ENCODE results near the gene DENND4C.

The DENND4C gene

DNA sequence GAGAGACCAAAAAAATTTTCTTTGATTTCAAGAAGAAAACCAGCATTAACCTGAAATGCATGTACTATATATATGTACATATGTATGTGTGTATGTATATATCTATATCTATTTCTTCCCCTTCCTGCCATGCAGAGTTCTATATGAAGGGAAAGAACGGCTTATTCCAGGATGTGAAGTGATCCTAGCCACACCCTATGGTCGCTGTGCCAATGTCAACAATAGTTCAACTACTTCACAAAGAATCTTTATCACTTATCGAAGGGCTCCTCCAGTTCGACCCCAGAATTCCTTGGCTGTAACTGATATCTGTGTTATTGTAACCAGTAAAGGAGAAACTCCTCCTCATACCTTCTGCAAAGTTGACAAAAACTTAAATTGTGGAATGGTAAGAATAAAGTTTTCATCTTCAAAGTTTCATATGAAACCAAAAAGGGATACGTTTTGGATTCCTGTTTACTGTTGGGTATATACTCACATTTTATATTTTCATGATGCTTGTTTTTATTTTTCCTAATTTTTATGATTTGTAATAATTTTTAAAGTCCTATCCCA is 56.2 kb downstream of the DENND4C start:
- Histone ChIP-seq H3K4ac (ENCODE audit: low read length) (no peak overlapping the region), H4K8ac (ENCODE audit: low read depth, low read length) (no peak overlapping the region), H3K27me3 (ENCODE audit: control insufficient read depth in 3 of 3, insufficient read depth in 3 of 3, low read depth in 1 of 3, low read length in 3 of 3) (no peaks in the 10 kb centered on the region), H3K4me3 (ENCODE audit: low read length in 2 of 2) (no peak overlapping the region), H3K23ac (ENCODE audit: low read depth, low read length, poor library complexity) (no peak overlapping the region), H2AFZ (ENCODE audit: low read length) (no peak overlapping the region), H2BK120ac (ENCODE audit: low read depth, low read length) (no peak overlapping the region), H3K9ac (ENCODE audit: low read depth, low read length, poor library complexity) (no peak overlapping the region), H2BK12ac (ENCODE audit: low read length) (no peak overlapping the region), H3K18ac (ENCODE audit: low read length) (no peak overlapping the region), H3K4me1 (ENCODE audit: control insufficient read depth in 2 of 2, insufficient read depth in 1 of 2, low read depth in 1 of 2, low read length in 2 of 2) (no peaks in the 10 kb centered on the region), H3K36me3 (replicated peaks in 1 of 2; ENCODE audit: control insufficient read depth in 2 of 2, insufficient read depth in 2 of 2, low read length in 2 of 2) (peaks cover 0 to 41% of the 10 kb centered on the region in 2 donors), H3K14ac (ENCODE audit: low read length) (no peak overlapping the region), H2BK15ac (ENCODE audit: low read length) (no peak overlapping the region), H3K4me2 (ENCODE audit: insufficient read depth, low read length, poor library complexity, severe bottlenecking) (no peak overlapping the region), H4K91ac (ENCODE audit: low read depth, low read length, poor library complexity) (no peak overlapping the region), H3K79me1 (ENCODE audit: low read depth, low read length) (peaks cover 2% of the 10 kb centered on the region), H2BK5ac (ENCODE audit: low read length) (no peak overlapping the region), H3K9me3 (replicated peaks in 1 of 2; ENCODE audit: control insufficient read depth in 2 of 2, insufficient read depth in 1 of 2, low read depth in 1 of 2, low read length in 2 of 2) (no peaks in the 10 kb centered on the region), H3K27ac (replicated peaks; ENCODE audit: low read length) (no peak overlapping the region), H2AK5ac (ENCODE audit: low read depth, low read length) (no peak overlapping the region)
- no peak for DNase-seq (ENCODE audit: low spot score)
- no CpG with 5 or more reads among the region's 5 CpGs for WGBS, 2 donors (ENCODE audit: extremely low coverage in 2 of 2, insufficient read length in 2 of 2, insufficient replicate concordance in 1 of 2)

DNA sequence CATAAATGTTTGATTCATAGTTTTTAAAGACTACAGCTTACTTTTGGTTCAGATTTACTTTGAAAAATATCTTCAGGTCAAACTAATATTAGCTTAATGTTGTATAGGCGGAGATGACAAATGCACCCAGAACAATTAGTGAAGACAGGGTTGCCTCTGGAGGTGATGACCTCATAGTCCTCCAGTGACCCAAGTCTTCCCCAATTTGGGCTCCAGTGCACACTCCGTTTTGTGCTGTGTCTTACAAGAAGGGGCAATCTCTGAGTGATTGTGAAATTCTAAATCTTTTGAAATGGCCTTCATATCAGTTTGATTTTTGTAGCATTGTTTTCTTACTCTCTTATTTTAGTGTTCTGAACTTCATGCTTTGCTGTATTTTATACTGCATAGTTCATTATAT is 57.6 kb downstream of the DENND4C start:
- H3K14ac ChIP-seq (ENCODE audit: low read length): no peak overlapping the region
- H3K4ac ChIP-seq (ENCODE audit: low read length): no peak overlapping the region
- no peak overlapping the region for H3K18ac ChIP-seq (ENCODE audit: low read length)
- WGBS, 2 donors (ENCODE audit: extremely low coverage in 2 of 2, insufficient read length in 2 of 2, insufficient replicate concordance in 1 of 2): no CpG with 5 or more reads among the region's 2 CpGs
- H3K9ac ChIP-seq (ENCODE audit: low read depth, low read length, poor library complexity): no peak overlapping the region
- DNase-seq (ENCODE audit: low spot score): no peak
- peaks cover 2% of the 10 kb centered on the region for H3K79me1 ChIP-seq (ENCODE audit: low read depth, low read length)
- no peak overlapping the region for H3K27ac ChIP-seq (replicated peaks; ENCODE audit: low read length)
- no peak overlapping the region for H3K4me3 ChIP-seq (ENCODE audit: low read length in 2 of 2)
- no peak overlapping the region for H2BK15ac ChIP-seq (ENCODE audit: low read length)
- H3K23ac ChIP-seq (ENCODE audit: low read depth, low read length, poor library complexity): no peak overlapping the region
- H4K91ac ChIP-seq (ENCODE audit: low read depth, low read length, poor library complexity): no peak overlapping the region
- no peak overlapping the region for H2BK12ac ChIP-seq (ENCODE audit: low read length)
- H3K27me3 ChIP-seq (ENCODE audit: control insufficient read depth in 3 of 3, insufficient read depth in 3 of 3, low read depth in 1 of 3, low read length in 3 of 3): no peaks in the 10 kb centered on the region
- H2BK120ac ChIP-seq (ENCODE audit: low read depth, low read length): no peak overlapping the region
- H3K4me2 ChIP-seq (ENCODE audit: insufficient read depth, low read length, poor library complexity, severe bottlenecking): no peak overlapping the region
- no peak overlapping the region for H2AFZ ChIP-seq (ENCODE audit: low read length)
- no peaks in the 10 kb centered on the region for H3K4me1 ChIP-seq (ENCODE audit: control insufficient read depth in 2 of 2, insufficient read depth in 1 of 2, low read depth in 1 of 2, low read length in 2 of 2)
- no peaks in the 10 kb centered on the region for H3K9me3 ChIP-seq (replicated peaks in 1 of 2; ENCODE audit: control insufficient read depth in 2 of 2, insufficient read depth in 1 of 2, low read depth in 1 of 2, low read length in 2 of 2)
- no peak overlapping the region for H2BK5ac ChIP-seq (ENCODE audit: low read length)
- peaks cover 0 to 53% of the 10 kb centered on the region in 2 donors for H3K36me3 ChIP-seq (replicated peaks in 1 of 2; ENCODE audit: control insufficient read depth in 2 of 2, insufficient read depth in 2 of 2, low read length in 2 of 2)
- no peak overlapping the region for H2AK5ac ChIP-seq (ENCODE audit: low read depth, low read length)
- no peak overlapping the region for H4K8ac ChIP-seq (ENCODE audit: low read depth, low read length)

DNA sequence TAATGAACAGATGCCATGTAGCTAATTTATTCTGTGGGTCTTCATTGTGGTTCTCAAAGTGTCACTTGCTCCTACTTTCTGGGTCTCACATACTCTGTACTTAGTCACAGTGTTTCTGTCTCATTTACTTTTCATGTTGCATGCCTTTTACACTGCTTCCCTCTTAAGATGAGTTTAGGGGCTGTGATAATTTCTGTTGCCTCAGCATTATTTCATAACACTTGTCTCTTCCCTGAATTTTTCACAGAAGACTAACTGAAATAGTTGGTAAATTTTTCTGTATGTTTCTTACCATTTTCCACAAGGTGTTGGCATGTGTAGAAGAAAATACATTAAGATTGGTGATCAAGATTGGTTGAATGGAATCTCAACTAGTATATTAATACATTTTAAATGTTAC is 59.6 kb downstream of the DENND4C start:
- Histone ChIP-seq H3K9ac (ENCODE audit: low read depth, low read length, poor library complexity) (no peak overlapping the region), H3K14ac (ENCODE audit: low read length) (no peak overlapping the region), H3K27ac (replicated peaks; ENCODE audit: low read length) (no peak overlapping the region), H3K4ac (ENCODE audit: low read length) (no peak overlapping the region), H2BK12ac (ENCODE audit: low read length) (no peak overlapping the region), H3K9me3 (replicated peaks in 1 of 2; ENCODE audit: control insufficient read depth in 2 of 2, insufficient read depth in 1 of 2, low read depth in 1 of 2, low read length in 2 of 2) (no peaks in the 10 kb centered on the region), H2AFZ (ENCODE audit: low read length) (no peak overlapping the region), H3K4me1 (ENCODE audit: control insufficient read depth in 2 of 2, insufficient read depth in 1 of 2, low read depth in 1 of 2, low read length in 2 of 2) (no peaks in the 10 kb centered on the region), H2BK15ac (ENCODE audit: low read length) (no peak overlapping the region), H2BK5ac (ENCODE audit: low read length) (no peak overlapping the region), H3K18ac (ENCODE audit: low read length) (no peak overlapping the region), H2BK120ac (ENCODE audit: low read depth, low read length) (no peak overlapping the region), H4K8ac (ENCODE audit: low read depth, low read length) (no peak overlapping the region), H4K91ac (ENCODE audit: low read depth, low read length, poor library complexity) (no peak overlapping the region), H3K4me2 (ENCODE audit: insufficient read depth, low read length, poor library complexity, severe bottlenecking) (no peak overlapping the region), H3K27me3 (ENCODE audit: control insufficient read depth in 3 of 3, insufficient read depth in 3 of 3, low read depth in 1 of 3, low read length in 3 of 3) (no peaks in the 10 kb centered on the region), H3K36me3 (replicated peaks in 1 of 2; ENCODE audit: control insufficient read depth in 2 of 2, insufficient read depth in 2 of 2, low read length in 2 of 2) (peaks cover 0 to 71% of the 10 kb centered on the region in 2 donors), H3K4me3 (ENCODE audit: low read length in 2 of 2) (no peak overlapping the region), H3K23ac (ENCODE audit: low read depth, low read length, poor library complexity) (no peak overlapping the region), H3K79me1 (ENCODE audit: low read depth, low read length) (peaks cover 2% of the 10 kb centered on the region), H2AK5ac (ENCODE audit: low read depth, low read length) (no peak overlapping the region)
- no peak for DNase-seq (ENCODE audit: low spot score)

DNA sequence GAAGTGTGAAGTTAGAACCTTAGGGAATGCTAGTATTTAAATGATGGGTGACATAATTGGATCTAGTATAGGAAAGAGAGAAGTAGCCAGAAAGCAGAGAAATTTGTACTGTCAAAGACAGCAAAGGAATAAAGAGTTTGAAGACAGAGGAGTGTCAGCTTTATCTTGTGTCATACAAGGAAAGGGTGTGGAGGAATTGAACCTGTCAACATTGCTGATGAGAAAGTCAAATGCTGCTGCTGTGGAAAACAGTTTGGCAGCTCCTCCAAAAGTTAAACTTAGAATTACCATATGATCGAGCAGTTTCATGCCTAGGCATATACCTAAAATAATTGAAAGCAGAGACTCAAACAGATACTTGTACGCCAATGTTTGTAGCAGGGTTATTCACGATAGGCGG is 63.7 kb downstream of the DENND4C start:
- H3K27ac ChIP-seq (replicated peaks; ENCODE audit: low read length): no peak overlapping the region
- peaks cover 0 to 85% of the 10 kb centered on the region in 2 donors for H3K36me3 ChIP-seq (replicated peaks in 1 of 2; ENCODE audit: control insufficient read depth in 2 of 2, insufficient read depth in 2 of 2, low read length in 2 of 2)
- H3K4ac ChIP-seq (ENCODE audit: low read length): no peak overlapping the region
- no CpG with 5 or more reads among the region's 4 CpGs for WGBS, 2 donors (ENCODE audit: extremely low coverage in 2 of 2, insufficient read length in 2 of 2, insufficient replicate concordance in 1 of 2)
- H2BK5ac ChIP-seq (ENCODE audit: low read length): no peak overlapping the region
- DNase-seq (ENCODE audit: low spot score): no peak
- no peak overlapping the region for H4K91ac ChIP-seq (ENCODE audit: low read depth, low read length, poor library complexity)
- H3K27me3 ChIP-seq (ENCODE audit: control insufficient read depth in 3 of 3, insufficient read depth in 3 of 3, low read depth in 1 of 3, low read length in 3 of 3): no peaks in the 10 kb centered on the region
- no peak overlapping the region for H2AK5ac ChIP-seq (ENCODE audit: low read depth, low read length)
- H3K4me3 ChIP-seq (ENCODE audit: low read length in 2 of 2): no peak overlapping the region
- H2BK15ac ChIP-seq (ENCODE audit: low read length): no peak overlapping the region
- H3K9ac ChIP-seq (ENCODE audit: low read depth, low read length, poor library complexity): no peak overlapping the region
- H2AFZ ChIP-seq (ENCODE audit: low read length): no peak overlapping the region
- H3K4me2 ChIP-seq (ENCODE audit: insufficient read depth, low read length, poor library complexity, severe bottlenecking): no peak overlapping the region
- no peaks in the 10 kb centered on the region for H3K9me3 ChIP-seq (replicated peaks in 1 of 2; ENCODE audit: control insufficient read depth in 2 of 2, insufficient read depth in 1 of 2, low read depth in 1 of 2, low read length in 2 of 2)
- no peak overlapping the region for H2BK12ac ChIP-seq (ENCODE audit: low read length)
- no peak overlapping the region for H2BK120ac ChIP-seq (ENCODE audit: low read depth, low read length)
- H3K79me1 ChIP-seq (ENCODE audit: low read depth, low read length): no peaks in the 10 kb centered on the region
- H4K8ac ChIP-seq (ENCODE audit: low read depth, low read length): no peak overlapping the region
- H3K23ac ChIP-seq (ENCODE audit: low read depth, low read length, poor library complexity): no peak overlapping the region
- H3K4me1 ChIP-seq (ENCODE audit: control insufficient read depth in 2 of 2, insufficient read depth in 1 of 2, low read depth in 1 of 2, low read length in 2 of 2): no peaks in the 10 kb centered on the region
- H3K14ac ChIP-seq (ENCODE audit: low read length): no peak overlapping the region
- H3K18ac ChIP-seq (ENCODE audit: low read length): no peak overlapping the region
